GM23248 (cell line): ENCODE results near the gene MYO9A. TPM values are rescaled to one million over a fixed set of nuclear protein-coding genes. Genes with fewer than 3 reads are reported as not detected.

Experiments used
- DNase-seq: peaks from one replicate; pipeline ENCODE4 v3.0.0-alpha.2; 2015
- H2AFZ ChIP-seq: fragments of 200-600 bp; sonication (generic); 2 replicates; pipeline ENCODE4 v1.6.1; 2016; ENCODE audit warnings: antibody characterized with exemption
- H3F3A ChIP-seq: fragments of 200-600 bp; sonication (generic); 2 replicates; pipeline ENCODE4 v1.6.1; 2016; ENCODE audit warnings: mild to moderate bottlenecking, antibody characterized with exemption, mixed run types; ENCODE audit not compliant: insufficient read depth
- H3K27ac ChIP-seq: fragments of 200-600 bp; sonication (generic); 2 replicates; pipeline ENCODE4 v1.5.1; 2016; ENCODE audit warnings: mild to moderate bottlenecking
- H3K27me3 ChIP-seq: fragments of 200-600 bp; sonication (generic); replicated peaks from 2 replicates; pipeline ENCODE4 v1.6.1; 2016; ENCODE audit warnings: mild to moderate bottlenecking; ENCODE audit not compliant: insufficient read depth
- H3K36me3 ChIP-seq: fragments of 200-600 bp; sonication (generic); 2 replicates; pipeline ENCODE4 v1.6.1; 2016; ENCODE audit warnings: low read depth, mild to moderate bottlenecking
- H3K4me1 ChIP-seq: fragments of 200-600 bp; sonication (generic); 2 replicates; pipeline ENCODE4 v1.6.1; 2016; ENCODE audit warnings: mild to moderate bottlenecking; ENCODE audit not compliant: insufficient read depth
- H3K4me2 ChIP-seq: fragments of 200-600 bp; sonication (generic); one replicate; pipeline ENCODE4 v1.6.1; 2016; ENCODE audit warnings: mild to moderate bottlenecking; ENCODE audit not compliant: unreplicated experiment
- H3K4me3 ChIP-seq: fragments of 200-600 bp; sonication (generic); 2 replicates; pipeline ENCODE4 v1.5.1; 2016; ENCODE audit warnings: mild to moderate bottlenecking
- H3K79me2 ChIP-seq: fragments of 200-600 bp; sonication (generic); 2 replicates; pipeline ENCODE4 v1.6.1; 2016; ENCODE audit warnings: mild to moderate bottlenecking; ENCODE audit not compliant: insufficient read depth
- H3K9ac ChIP-seq: fragments of 200-600 bp; sonication (generic); 2 replicates; pipeline ENCODE4 v1.6.1; 2016; ENCODE audit warnings: mild to moderate bottlenecking
- H3K9me2 ChIP-seq: fragments of 200-600 bp; sonication (generic); 2 replicates; pipeline ENCODE4 v1.6.1; 2016; ENCODE audit warnings: mixed run types, mild to moderate bottlenecking, moderate library complexity; ENCODE audit not compliant: insufficient read depth
- H3K9me3 ChIP-seq: fragments of 200-600 bp; sonication (generic); one replicate; pipeline ENCODE4 v1.6.1; 2017; ENCODE audit warnings: low read depth
- H4K20me1 ChIP-seq: fragments of 200-600 bp; sonication (generic); 2 replicates; pipeline ENCODE4 v1.6.0; 2016; ENCODE audit not compliant: insufficient read depth
- EZH2 ChIP-seq: fragments of 200-600 bp; sonication (generic); IDR thresholded peaks from 2 replicates; pipeline ENCODE4 v1.6.1; 2018; ENCODE audit warnings: antibody characterized with exemption, mild to moderate bottlenecking; ENCODE audit not compliant: insufficient read depth, poor library complexity, severe bottlenecking
- EZH2phosphoT487 ChIP-seq: fragments of 200-600 bp; sonication (generic); IDR thresholded peaks from 2 replicates; pipeline ENCODE4 v1.6.1; 2018; ENCODE audit warnings: antibody characterized with exemption, moderate library complexity, mild to moderate bottlenecking, low read depth; ENCODE audit not compliant: insufficient read depth
- WGBS, 2 experiments: methylation state at CpG; one replicate each; pipeline ENCODE4 v1.1.6; 2015 to 2017; ENCODE audit warnings: low lambda C conversion rate in 2 of 2, low coverage in 1 of 2; ENCODE audit errors: missing lambda C conversion rate in 2 of 2; 5-methylcytosine and 5-hydroxymethylcytosine counted together
- in situ Hi-C: fragments of 300-500 bp; cut with MboI; formaldehyde crosslinking; loops from 2 replicates; pipeline ENCODE4 v1.15.0; 2020
- polyA plus RNA-seq: library from polyadenylated mRNA; unstranded; fragments of >200 nt; fragmentation: Nextera tagmentation; extraction: Ambion mirVana; gene quantifications from 2 replicates; pipeline ENCODE4 v1.2.1, GENCODE V29; 2016
- total RNA-seq: library from RNA; depleted of rRNA; stranded (reverse); fragments of >200 nt; shearing (Covaris generic); gene quantifications from 2 replicates; pipeline ENCODE4 v1.2.3, GENCODE V29; 2014

The MYO9A gene
- total and polyA plus RNA-seq, 2 experiments from 2014 or later: 10.6 to 20.4 TPM

GRCh38 chr15:71823801-71824200 lies 294.1 kb downstream of the MYO9A start:
- no peak overlapping the region for H3K4me3 ChIP-seq
- H3K79me2 ChIP-seq: no peaks in the 10 kb centered on the region
- no peak for DNase-seq
- in situ Hi-C loops: no loop called here
- TF ChIP-seq EZH2phosphoT487 (no peak), EZH2 (no peak)
- H3K9me3 ChIP-seq: no peaks in the 10 kb centered on the region
- H3K4me1 ChIP-seq: no peaks in the 10 kb centered on the region
- no peaks in the 10 kb centered on the region for H3F3A ChIP-seq
- no peaks in the 10 kb centered on the region for H3K9me2 ChIP-seq
- H2AFZ ChIP-seq: no peak overlapping the region
- no peak overlapping the region for H3K27ac ChIP-seq
- H3K27me3 ChIP-seq: no peaks in the 10 kb centered on the region
- H3K36me3 ChIP-seq: peaks cover 59% of the 10 kb centered on the region
- H3K4me2 ChIP-seq: no peak overlapping the region
- no peaks in the 10 kb centered on the region for H4K20me1 ChIP-seq
- H3K9ac ChIP-seq: no peak overlapping the region
- WGBS, 2 experiments: 41 to 46% methylated on average over 3 of the region's 3 CpGs

GRCh38 chr15:71822890-71823630 lies 294.9 kb downstream of the MYO9A start:
- in situ Hi-C loops: no loop called here
- Histone ChIP-seq H3K36me3 (peaks cover 59% of the 10 kb centered on the region), H3K27me3 (no peaks in the 10 kb centered on the region), H3K9me2 (no peaks in the 10 kb centered on the region), H3K9me3 (no peaks in the 10 kb centered on the region), H3F3A (no peaks in the 10 kb centered on the region), H2AFZ (no peak overlapping the region), H3K4me1 (no peaks in the 10 kb centered on the region), H3K79me2 (no peaks in the 10 kb centered on the region), H4K20me1 (no peaks in the 10 kb centered on the region), H3K9ac (no peak overlapping the region), H3K4me3 (no peak overlapping the region), H3K27ac (no peak overlapping the region), H3K4me2 (no peak overlapping the region)
- DNase-seq: no peak
- WGBS, 2 experiments: 87 to 92% methylated on average over 3 of the region's 3 CpGs
- TF ChIP-seq EZH2phosphoT487 (no peak), EZH2 (no peak)

- Histone ChIP-seq H3K9me3 (no peaks in the 10 kb centered on the region), H3K9ac (no peak overlapping the region), H3K4me3 (no peak overlapping the region), H3F3A (no peaks in the 10 kb centered on the region), H3K4me1 (no peaks in the 10 kb centered on the region), H3K4me2 (no peak overlapping the region), H3K36me3 (peaks cover 46% of the 10 kb centered on the region), H2AFZ (no peak overlapping the region), H3K27me3 (no peaks in the 10 kb centered on the region), H4K20me1 (no peaks in the 10 kb centered on the region), H3K79me2 (no peaks in the 10 kb centered on the region), H3K9me2 (no peaks in the 10 kb centered on the region), H3K27ac (no peak overlapping the region)
- no peak for TF ChIP-seq EZH2phosphoT487
- no peak for TF ChIP-seq EZH2
- WGBS, 2 experiments: 83 to 87% methylated on average over 5 of the region's 5 CpGs
- DNase-seq: no peak
- in situ Hi-C loops: no loop called here
Measured at GRCh38 chr15:71821547-71822129, 296.3 kb downstream of the MYO9A start.

- no peaks in the 10 kb centered on the region for H3K27me3 ChIP-seq
- no peaks in the 10 kb centered on the region for H3F3A ChIP-seq
- H3K79me2 ChIP-seq: no peaks in the 10 kb centered on the region
- in situ Hi-C loops: no loop called here
- H3K4me2 ChIP-seq: no peak overlapping the region
- H3K9me3 ChIP-seq: no peaks in the 10 kb centered on the region
- H2AFZ ChIP-seq: no peak overlapping the region
- no peak overlapping the region for H3K9ac ChIP-seq
- H3K9me2 ChIP-seq: no peaks in the 10 kb centered on the region
- DNase-seq: no peak
- no peaks in the 10 kb centered on the region for H4K20me1 ChIP-seq
- peaks cover 34% of the 10 kb centered on the region for H3K36me3 ChIP-seq
- H3K27ac ChIP-seq: no peak overlapping the region
- TF ChIP-seq EZH2phosphoT487 (no peak), EZH2 (no peak)
- 89 to 90% methylated on average over 1 of the region's 1 CpG for WGBS, 2 experiments
- H3K4me3 ChIP-seq: no peak overlapping the region
- H3K4me1 ChIP-seq: no peaks in the 10 kb centered on the region
Measured at GRCh38 chr15:71820127-71820526, 297.8 kb downstream of the MYO9A start.
